Measurements from ENCODE around the gene METAP1D. TPM values are rescaled to one million over a fixed set of nuclear protein-coding genes. Genes with fewer than 3 reads are reported as not detected.

The METAP1D gene
- total and polyA plus RNA-seq, 4 donors, result 2.5 to 17.8 (median 3.0) TPM

DNA sequence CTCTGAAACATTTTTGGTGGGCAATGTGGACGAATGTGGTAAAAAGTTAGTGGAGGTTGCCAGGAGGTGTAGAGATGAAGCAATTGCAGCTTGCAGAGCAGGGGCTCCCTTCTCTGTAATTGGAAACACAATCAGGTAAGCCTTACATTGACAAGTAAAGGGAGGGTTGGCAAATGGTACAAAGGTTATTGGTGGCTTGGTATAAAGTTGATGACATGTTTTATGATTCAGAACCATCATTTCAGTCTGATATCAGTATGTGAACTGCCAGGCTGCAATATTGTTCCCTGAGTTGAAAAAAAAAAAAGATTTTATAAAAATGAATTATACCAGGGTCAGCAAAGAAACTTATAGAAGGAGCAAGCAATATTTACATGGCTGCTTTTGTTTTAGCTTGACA is 71.2 kb downstream of the METAP1D start:
- Histone ChIP-seq H3K9me3 (ENCODE audit: control insufficient read depth in 4 of 4, insufficient read depth in 3 of 4, low read length in 3 of 4) (no peaks in the 10 kb centered on the region), H3K36me3 (ENCODE audit: control insufficient read depth in 4 of 4, insufficient read depth in 4 of 4, low read length in 4 of 4) (no peaks in the 10 kb centered on the region), H3K4me3 (no peak overlapping the region), H3K9ac (ENCODE audit: insufficient read depth in 1 of 2, low read length in 2 of 2) (no peak overlapping the region), H3K4me1 (ENCODE audit: control insufficient read depth in 5 of 5, insufficient read depth in 5 of 5, low read length in 5 of 5) (no peaks in the 10 kb centered on the region), H3K27ac (ENCODE audit: low read depth in 1 of 2, low read length in 1 of 2) (no peak overlapping the region), H3K27me3 (ENCODE audit: control insufficient read depth in 3 of 3, insufficient read depth in 3 of 3, low read length in 2 of 3) (peaks cover 0 to 7% (median 0%) of the 10 kb centered on the region in 3 donors)
- WGBS, 2 donors, result 85 to 92% methylated on average over 1 of the region's 1 CpG
- ATAC-seq (ENCODE audit: insufficient read depth, low FRiP score) (no peak), DNase-seq (no peak)
- TF ChIP-seq, protein P1, sequence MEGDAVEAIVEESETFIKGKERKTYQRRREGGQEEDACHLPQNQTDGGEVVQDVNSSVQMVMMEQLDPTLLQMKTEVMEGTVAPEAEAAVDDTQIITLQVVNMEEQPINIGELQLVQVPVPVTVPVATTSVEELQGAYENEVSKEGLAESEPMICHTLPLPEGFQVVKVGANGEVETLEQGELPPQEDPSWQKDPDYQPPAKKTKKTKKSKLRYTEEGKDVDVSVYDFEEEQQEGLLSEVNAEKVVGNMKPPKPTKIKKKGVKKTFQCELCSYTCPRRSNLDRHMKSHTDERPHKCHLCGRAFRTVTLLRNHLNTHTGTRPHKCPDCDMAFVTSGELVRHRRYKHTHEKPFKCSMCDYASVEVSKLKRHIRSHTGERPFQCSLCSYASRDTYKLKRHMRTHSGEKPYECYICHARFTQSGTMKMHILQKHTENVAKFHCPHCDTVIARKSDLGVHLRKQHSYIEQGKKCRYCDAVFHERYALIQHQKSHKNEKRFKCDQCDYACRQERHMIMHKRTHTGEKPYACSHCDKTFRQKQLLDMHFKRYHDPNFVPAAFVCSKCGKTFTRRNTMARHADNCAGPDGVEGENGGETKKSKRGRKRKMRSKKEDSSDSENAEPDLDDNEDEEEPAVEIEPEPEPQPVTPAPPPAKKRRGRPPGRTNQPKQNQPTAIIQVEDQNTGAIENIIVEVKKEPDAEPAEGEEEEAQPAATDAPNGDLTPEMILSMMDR (IDR thresholded peaks at IDR 0.05; ENCODE audit: control extremely low read depth, extremely low read depth), result no peak

DNA sequence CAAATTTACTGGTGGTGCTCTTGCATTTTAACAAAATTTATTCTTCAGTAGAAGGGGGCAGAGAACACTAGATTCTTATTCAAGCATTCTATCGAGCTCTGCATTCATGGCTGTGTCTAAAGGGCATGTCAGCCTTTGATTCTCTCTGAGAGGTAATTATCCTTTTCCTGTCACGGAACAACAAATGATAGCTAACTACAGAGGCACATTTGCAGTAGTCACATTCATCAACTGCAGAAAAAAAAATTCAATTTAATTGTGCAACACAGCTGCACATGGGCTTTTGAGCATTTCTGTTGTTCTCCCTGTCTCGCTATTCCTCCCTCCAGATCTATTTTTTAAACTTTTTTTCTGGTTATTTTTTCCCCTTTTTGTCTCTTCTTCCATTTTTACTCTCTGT is 72.5 kb downstream of the METAP1D start:
- 90 to 94% methylated on average over 3 of the region's 3 CpGs for WGBS, 2 donors
- TF ChIP-seq, protein P1 (IDR thresholded peaks at IDR 0.05; ENCODE audit: control extremely low read depth, extremely low read depth), result no peak
- no peak for DNase-seq
- Histone ChIP-seq H3K36me3 (ENCODE audit: control insufficient read depth in 4 of 4, insufficient read depth in 4 of 4, low read length in 4 of 4) (no peaks in the 10 kb centered on the region), H3K27me3 (ENCODE audit: control insufficient read depth in 3 of 3, insufficient read depth in 3 of 3, low read length in 2 of 3) (peaks cover 0 to 18% (median 3%) of the 10 kb centered on the region in 3 donors), H3K4me1 (ENCODE audit: control insufficient read depth in 5 of 5, insufficient read depth in 5 of 5, low read length in 5 of 5) (no peaks in the 10 kb centered on the region), H3K9me3 (ENCODE audit: control insufficient read depth in 4 of 4, insufficient read depth in 3 of 4, low read length in 3 of 4) (no peaks in the 10 kb centered on the region), H3K4me3 (no peak overlapping the region), H3K9ac (ENCODE audit: insufficient read depth in 1 of 2, low read length in 2 of 2) (no peak overlapping the region), H3K27ac (ENCODE audit: low read depth in 1 of 2, low read length in 1 of 2) (no peak overlapping the region)
- ATAC-seq (ENCODE audit: insufficient read depth, low FRiP score), result no peak

DNA sequence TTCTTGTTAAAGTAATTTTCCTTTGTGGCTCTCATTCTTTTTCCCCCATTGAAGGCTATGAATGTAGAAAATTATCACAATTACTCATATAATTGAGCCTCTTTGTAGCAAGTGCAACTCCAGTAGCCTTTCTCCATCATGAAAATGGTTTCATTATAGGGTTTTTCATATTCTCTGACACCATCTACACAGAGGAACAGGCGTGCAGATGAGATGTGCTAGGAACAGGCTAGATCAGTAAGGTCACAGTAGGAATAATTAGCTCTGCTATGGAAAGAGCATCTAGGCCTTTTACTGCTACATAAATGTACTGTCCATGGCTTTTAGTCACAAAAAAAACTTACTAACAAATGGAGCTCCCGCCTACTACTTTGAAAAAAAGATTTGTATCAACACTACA is 73.0 kb downstream of the METAP1D start:
- ATAC-seq (ENCODE audit: insufficient read depth, low FRiP score) (no peak), DNase-seq (no peak)
- peaks cover 0 to 22% (median 3%) of the 10 kb centered on the region in 3 donors for H3K27me3 ChIP-seq (ENCODE audit: control insufficient read depth in 3 of 3, insufficient read depth in 3 of 3, low read length in 2 of 3)
- no peaks in the 10 kb centered on the region for H3K4me1 ChIP-seq (ENCODE audit: control insufficient read depth in 5 of 5, insufficient read depth in 5 of 5, low read length in 5 of 5)
- 97 to 99% methylated on average over 2 of the region's 2 CpGs for WGBS, 2 donors
- H3K9me3 ChIP-seq (ENCODE audit: control insufficient read depth in 4 of 4, insufficient read depth in 3 of 4, low read length in 3 of 4), result no peaks in the 10 kb centered on the region
- no peak overlapping the region for H3K9ac ChIP-seq (ENCODE audit: insufficient read depth in 1 of 2, low read length in 2 of 2)
- H3K4me3 ChIP-seq, result no peak overlapping the region
- TF ChIP-seq, protein P1 (IDR thresholded peaks at IDR 0.05; ENCODE audit: control extremely low read depth, extremely low read depth), result no peak
- H3K27ac ChIP-seq (ENCODE audit: low read depth in 1 of 2, low read length in 1 of 2), result no peak overlapping the region
- H3K36me3 ChIP-seq (ENCODE audit: control insufficient read depth in 4 of 4, insufficient read depth in 4 of 4, low read length in 4 of 4), result no peaks in the 10 kb centered on the region

DNA sequence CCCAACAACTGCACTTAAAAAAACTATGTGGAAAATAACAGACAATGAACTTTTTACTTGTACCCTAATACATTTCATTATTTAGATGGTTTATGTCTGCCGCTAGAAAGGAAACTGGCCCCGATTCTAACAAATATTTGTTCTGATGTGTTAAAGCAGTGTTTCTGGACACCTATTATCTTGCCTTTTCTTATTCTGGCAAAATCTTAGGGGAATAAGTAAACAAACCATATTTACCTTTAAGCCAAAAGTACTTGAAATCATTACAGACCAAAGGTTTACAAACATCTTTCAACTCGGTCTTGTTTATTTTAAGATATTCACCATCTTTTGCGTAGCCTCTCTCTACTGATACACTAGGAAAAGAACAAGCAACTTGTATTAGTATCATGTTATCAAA is 73.8 kb downstream of the METAP1D start:
- H3K27ac ChIP-seq (ENCODE audit: low read depth in 1 of 2, low read length in 1 of 2), result no peak overlapping the region
- no peak overlapping the region for H3K4me3 ChIP-seq
- H3K36me3 ChIP-seq (ENCODE audit: control insufficient read depth in 4 of 4, insufficient read depth in 4 of 4, low read length in 4 of 4), result no peaks in the 10 kb centered on the region
- H3K9ac ChIP-seq (ENCODE audit: insufficient read depth in 1 of 2, low read length in 2 of 2), result no peak overlapping the region
- H3K9me3 ChIP-seq (ENCODE audit: control insufficient read depth in 4 of 4, insufficient read depth in 3 of 4, low read length in 3 of 4), result no peaks in the 10 kb centered on the region
- peaks cover 0 to 30% (median 7%) of the 10 kb centered on the region in 3 donors for H3K27me3 ChIP-seq (ENCODE audit: control insufficient read depth in 3 of 3, insufficient read depth in 3 of 3, low read length in 2 of 3)
- TF ChIP-seq, protein P1 (IDR thresholded peaks at IDR 0.05; ENCODE audit: control extremely low read depth, extremely low read depth), result no peak
- ATAC-seq (ENCODE audit: insufficient read depth, low FRiP score) (no peak), DNase-seq (no peak)
- 96 to 99% methylated on average over 4 of the region's 4 CpGs for WGBS, 2 donors
- H3K4me1 ChIP-seq (ENCODE audit: control insufficient read depth in 5 of 5, insufficient read depth in 5 of 5, low read length in 5 of 5), result no peaks in the 10 kb centered on the region

Measured in lung (tissue), 12 donors.